Stimulated activated CD4-positive, alpha-beta T cell treated with anti-CD3 and anti-CD28 coated beads, TNF-alpha, amount 100 ng/mL, for 24 hours (primary cell): ENCODE measurements around the gene C11orf91.
"Not testable (repeated sequence)": the region's sequence is repeated elsewhere in the genome, so short reads cannot be mapped to it uniquely, and the experiment has no call there.

Experiments
- DNase-seq, 3 experiments: peaks; one replicate each; pipeline ENCODE4 v3.0.0-alpha.2; 2020; ENCODE audit warnings: low read depth in 3 of 3

C11orf91 gene

DNA sequence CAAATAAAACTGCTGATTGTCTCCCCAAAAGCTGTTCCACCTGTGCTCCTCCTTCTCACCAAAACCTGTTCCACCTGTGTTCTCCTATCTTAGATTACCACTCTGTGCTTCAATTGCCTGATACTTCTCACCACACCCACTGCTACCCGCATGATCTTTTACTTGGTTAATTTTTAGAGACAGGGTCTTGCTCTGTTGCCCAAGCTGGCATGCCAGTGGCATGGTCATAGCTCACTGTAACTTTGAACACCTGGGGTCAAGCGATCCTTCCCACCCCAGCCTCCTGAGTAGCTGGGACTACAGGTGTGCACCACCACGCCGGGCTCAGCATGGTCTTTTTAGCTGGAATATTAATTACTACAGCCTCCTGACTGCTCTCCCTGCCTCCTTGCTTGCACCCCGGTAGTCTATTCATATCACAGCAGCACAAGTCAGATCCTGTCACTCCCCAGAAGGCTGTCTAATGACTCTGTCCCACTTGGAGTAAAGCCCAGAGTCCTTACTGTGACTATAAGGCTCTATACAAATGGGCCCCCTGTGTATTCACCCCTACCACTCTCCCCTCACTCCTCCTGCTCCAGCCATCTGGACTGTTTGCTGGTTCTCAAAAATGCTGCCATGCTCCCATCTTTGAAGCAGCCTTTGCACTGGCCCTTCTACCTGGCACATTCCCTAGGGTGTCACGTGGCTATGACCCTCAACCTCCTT is 3.5 kb downstream of the C11orf91 start:
- DNase-seq: no peak

DNA sequence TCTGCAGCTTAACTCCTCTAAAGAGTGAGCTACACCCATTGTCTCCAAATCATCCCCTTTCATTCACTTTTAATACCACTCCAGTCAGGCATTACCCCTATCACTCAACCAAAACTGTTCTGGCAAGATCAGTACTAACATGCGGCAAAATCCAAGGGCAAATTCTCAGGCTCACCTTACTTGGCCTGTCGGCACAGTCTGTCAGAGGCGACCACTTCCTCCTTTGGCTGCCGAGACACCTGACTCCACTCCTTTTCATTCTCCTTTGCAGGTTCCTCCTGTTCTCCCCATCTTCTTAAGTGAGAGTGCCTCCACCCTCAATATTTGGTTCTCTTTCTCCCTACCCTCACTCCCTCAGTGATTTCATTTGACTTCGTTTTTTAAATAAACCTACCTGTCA is 4.2 kb downstream of the C11orf91 start:
- no peak for DNase-seq

DNA sequence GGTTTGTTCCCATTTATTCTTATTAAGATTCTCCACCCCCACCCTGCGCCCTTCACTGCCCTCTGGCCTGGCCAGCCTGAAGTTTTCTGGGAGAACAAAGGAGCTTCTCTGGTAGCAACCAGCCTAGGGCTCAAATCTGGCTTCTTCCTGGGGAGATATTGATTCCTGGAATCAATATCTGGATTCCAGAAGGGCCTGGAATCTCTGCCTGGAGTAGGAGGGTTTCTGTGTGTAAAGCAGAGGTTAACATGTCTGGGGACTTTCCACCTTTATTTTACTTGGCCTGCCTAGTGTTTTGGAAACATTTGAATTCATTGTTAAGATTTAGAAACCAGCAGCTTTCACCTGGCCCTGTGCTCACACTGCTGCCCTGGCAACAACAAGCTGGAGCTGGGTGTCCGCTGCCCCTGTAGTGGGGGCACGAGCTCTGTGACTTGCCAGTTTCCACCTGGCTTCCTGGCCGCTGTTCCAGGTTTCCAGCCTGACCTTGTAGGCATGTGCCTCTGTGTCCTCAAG is 5.5 kb downstream of the C11orf91 start:
- DNase-seq: no peak

DNA sequence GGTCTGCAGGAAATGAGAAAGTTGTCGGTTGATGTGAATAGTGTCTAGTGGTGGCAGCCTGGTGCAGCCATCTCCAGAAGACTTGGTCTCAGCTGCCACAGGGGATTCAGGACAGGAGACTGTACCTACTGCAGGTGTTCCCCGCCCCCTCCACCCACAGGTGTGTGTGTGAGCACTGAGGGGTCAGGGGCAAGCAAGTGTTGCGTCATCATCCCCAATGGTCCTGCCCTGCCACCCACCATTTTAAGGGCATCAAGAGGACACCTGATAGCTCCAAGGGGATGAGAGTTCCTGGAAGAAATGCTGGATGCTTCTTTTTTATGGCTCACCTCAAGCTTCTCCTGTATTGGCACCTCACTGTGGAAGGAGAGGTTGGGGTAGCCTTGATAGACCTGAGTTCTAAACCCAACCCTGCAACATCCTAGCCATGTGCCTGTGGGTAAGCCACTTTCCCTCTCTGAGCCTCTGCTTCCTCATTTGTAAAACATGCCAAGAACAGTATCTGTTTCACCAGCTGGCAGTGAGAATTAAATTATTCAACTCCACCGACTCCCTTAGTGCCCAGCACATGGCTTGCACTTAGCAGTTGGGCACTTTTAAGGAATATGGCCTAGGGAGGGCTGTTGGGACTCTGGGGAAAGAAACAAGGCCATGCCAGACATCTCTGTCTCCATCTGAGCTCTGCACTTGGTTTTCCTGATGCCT is 6.1 kb downstream of the C11orf91 start:
- no peak for DNase-seq

DNA sequence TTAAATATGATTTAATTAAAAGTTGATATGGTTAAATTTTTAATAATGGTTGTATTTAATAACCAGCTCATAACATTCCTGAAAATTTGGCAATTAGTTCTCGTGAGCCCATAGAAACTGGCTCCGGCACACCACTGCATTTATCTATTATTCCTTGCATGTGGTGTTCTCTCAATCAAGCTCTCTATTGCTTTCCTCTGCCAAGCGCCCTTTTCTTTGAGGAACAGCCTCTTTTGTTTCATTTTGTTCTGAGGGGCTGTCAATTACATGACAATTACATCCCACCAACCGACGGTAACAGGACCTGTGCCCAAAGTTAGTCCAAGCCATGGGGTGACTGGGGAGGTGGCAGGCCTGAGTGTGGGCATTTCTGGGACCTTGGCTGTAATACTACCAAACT is 8.1 kb downstream of the C11orf91 start:
- DNase-seq: no peak

DNA sequence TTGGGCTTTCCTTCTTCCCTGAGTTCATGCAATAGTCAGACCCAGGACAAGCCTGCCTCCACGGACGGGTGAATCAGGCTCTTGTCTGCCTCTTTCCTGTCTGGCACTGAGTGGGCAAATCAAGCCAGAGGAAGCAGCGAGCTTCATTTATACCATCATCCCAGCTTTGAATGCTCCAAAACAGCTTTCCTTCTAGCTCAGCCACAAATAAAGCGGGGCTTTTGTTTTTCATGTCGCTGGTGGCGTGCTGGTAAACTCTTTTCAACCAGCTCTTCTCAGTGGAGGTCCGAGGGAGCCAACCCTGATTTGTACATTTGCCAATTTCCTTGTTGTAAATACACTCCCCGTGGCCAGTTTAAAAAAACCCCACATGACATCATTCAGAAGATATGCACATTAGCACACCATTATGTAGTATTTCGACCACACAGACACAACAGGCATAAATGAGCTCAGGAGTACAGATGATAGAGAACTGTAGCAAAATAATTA is 8.6 kb downstream of the C11orf91 start:
- DNase-seq: no peak

DNA sequence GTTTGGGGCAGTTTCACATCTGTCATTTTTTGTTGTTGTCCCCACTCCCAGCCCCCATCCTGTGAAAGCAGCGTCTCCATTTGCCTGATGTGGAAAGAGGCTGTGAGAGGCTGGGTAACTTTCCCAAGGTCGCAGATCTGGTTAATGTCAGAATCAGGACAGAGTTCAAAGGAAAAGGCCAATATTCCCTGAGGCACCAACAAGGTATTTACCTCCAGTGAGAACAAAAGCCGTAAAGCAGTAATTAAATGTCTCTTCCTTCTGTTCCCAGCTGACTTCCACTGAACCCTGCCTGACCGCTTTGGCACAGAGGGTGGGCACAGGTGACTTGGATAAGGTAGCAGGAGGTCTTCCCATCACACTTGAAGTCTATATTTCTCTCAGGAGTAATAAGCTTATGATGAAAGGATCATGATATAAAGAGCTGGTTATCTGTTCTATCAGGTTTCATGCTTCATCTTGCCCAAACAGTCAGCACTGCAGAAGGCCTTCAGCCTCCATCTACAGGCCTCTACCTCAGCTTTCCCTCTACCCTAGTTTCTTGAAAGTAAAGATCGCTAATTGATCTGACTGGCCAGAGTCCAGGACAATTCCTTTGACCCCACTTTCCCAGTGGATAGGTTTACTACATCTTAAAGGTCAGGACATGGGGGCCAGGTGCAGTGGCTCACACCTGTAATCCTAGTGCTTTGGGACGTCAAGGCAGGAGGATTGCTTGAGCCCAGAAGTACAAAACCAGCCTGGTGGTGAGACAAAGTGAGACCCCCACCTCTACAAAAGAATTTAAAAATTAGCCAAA is 9.4 kb downstream of the C11orf91 start:
- DNase-seq: no peak

DNA sequence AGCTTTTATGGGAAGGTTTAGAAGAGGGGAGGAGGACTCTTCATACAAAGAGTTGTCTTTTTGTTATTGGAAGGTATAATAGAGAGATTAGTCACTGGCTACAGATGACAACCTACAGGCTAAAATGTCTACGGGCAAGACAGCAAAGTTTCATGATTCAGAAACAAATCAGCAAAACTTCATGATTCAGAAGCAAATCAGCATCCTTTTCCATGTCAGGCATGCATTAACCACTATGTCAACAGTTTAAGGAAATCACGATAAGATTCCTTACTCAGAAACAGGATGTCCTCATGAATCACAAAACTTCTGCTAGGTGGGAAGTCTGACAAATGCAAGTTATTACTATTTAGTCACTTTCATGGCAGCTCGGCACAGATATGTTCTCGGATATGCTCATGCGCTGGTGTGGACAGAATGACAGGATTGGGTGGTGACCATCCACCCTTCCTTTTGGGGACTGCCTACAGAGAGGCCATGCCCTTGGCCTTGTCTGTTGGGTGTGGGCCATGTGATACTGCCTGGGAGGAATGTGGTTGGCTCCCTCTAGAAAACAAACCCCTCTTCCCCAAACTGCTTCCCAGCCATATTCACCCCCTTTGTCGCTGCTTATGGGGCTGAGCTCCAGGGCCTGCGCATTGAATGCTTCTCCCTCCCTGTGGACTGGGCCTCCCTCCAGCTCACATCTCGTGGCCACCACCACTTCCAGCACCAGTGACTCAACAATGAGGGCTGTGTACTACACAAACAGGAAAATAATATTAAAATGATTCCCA is 10.1 kb downstream of the C11orf91 start:
- DNase-seq: no peak

DNA sequence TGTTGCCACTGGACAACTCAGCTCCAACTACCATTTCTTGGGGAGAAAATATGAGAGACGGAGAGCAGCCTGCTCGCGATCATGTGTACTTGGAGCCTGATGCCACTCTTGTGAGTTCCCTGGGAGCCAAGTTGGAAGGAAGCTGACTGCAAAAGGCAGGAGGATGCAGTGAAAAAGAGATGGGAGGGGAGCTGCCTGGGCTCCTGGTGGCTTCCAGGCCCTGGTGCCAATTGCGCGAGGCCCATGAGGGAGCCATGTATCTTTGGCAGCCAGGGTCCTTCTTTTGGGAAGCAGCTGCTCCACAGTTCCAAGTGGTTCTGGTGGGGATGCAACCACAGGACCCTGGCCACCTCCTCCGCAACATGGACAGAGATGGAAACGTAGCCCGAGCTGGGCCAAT is 11.1 kb downstream of the C11orf91 start:
- DNase-seq: no peak

DNA sequence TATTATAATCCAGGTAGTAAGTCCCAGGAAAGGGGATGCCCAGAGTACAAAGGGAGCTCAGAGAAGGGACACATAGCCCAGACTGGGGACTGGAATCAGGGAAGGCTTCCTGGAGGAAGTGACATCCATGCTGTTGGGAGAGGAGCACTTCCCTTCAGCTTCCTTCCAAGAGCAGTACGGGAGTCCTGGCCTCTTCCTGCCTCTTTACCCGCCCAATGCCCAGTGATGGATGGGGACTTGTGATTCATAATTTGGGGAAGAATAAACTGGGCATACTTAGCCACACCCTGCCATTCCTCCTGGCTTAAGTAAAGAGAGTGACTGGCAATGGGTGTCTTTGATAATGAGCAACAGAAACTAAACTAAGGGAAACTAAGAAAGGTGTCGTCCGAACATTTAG is 11.5 kb downstream of the C11orf91 start:
- no peak for DNase-seq

DNA sequence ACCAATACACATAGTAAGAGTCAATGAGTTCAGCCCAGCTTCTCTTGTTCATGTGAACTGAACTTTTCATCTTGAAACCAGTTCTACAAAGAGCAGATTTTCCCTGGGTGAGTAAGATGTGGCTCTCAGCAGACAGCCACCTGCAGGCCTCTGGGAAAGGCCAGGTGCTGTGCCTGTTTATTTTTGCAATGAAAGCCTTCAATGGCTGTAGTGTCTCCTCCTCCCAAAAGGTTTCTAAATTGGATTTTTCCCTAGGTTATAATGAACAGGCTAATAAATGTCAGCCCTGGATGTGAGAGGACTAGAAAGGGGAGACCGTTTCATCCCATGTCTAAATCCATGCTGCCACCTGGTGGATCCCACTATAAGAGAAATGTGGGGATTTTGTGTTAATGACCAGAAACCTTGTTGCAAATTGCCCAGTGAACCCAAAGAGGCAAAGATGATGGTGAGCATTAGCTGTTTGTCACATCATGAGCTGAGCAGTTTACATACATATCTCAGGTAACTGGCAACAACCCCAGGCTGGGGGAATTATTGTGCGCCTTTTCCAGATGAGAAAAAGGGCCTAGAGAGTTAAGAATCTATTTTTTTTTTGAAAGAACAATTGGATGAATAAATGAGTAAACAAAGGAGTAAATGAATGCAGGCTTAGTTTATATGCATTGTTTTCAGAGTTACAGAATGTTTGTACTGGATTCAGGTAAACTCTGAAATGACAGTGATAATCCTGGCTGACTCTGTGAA is 12.7 kb downstream of the C11orf91 start:
- DNase-seq: no peak

DNA sequence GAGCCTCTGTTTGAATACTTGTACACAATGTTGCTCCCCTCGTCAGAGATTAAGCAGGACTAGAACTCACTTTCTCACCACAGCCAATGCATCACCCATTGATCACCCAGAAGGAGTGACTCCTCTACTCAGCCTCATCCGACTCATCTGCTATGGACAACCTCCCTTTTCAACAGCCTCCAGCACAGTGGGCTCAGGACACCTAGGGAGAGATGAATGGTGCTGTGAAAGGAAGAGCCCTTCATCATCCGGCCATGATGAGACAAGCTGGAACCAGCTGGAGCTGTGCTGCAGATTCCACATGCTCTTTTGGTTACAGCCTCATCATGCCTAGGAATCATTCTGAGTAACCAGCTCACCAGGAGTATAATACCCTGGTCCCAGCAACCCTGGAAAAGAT is 15.5 kb downstream of the C11orf91 start:
- DNase-seq: no peak

DNA sequence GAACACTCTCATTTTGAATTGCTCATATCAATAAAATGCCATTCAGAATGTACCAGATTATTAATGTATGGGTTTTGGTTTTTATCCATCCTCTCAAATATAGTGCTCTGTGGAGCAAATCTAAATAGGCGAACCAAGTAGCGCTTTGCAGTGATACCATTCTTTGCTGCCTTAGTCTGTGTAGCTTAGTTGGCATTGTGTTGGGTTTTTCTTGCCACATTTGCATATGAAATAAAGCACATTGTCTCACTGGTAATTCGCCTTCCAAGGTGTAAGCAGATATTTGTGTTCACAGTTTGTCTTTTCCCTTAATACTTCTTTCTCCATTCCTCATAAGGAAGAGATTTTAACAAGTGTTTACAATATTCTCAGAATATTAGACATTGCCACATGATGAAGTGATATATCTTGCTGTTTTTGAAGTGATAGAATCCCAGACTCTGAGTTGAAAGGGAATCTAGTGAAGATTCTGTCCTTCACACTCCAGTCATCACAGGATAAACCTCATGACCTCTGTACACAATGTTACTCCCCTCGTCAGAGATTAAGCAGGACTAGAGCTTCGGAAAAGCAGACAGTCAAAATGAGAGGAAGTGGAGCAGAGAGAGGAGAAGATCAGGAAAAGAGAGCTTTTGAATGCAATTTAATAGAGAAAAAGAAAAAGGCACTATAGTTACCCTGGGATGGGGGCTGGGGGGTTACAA is 16.5 kb downstream of the C11orf91 start:
- DNase-seq: no peak

DNA sequence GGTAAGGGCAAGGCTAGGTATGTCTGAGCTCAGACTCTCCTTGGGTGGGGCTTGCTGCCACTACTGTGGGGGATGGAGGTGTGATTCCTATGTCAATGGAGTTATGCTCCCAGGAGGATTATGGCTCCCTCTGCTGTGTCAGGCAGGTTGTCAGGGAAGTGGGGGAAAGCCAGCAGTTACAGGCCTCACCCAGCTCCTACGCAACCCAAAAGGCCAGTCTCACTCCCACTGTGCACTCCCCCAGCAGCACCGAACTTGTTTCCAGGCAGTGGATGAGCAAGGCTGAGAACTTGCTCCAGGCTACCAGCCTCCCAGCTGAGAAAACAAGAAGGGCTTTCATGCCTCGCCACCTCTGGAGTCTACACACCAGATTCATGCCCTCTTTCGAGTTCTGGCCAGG is 18.2 kb downstream of the C11orf91 start:
- DNase-seq: no peak

DNA sequence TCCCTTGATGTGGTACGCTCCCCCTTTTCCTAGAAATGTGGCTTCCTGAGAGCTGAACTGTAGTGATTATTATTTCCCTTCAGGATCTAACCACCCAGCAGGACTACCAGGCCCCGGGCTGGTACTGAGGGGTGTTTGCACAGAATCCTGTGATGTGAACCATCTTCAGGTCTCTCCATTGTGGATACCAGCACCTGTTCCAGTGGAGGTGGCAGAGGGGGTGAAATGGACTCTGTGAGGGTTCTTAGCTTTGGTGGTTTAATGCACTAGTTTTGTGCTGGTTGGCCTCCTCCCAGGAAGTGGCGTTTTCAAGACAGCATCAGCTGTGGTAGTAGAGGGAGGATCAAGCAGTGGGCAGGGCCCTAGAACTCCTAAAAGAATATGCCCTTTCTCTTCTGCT is 18.6 kb downstream of the C11orf91 start:
- no peak for DNase-seq

DNA sequence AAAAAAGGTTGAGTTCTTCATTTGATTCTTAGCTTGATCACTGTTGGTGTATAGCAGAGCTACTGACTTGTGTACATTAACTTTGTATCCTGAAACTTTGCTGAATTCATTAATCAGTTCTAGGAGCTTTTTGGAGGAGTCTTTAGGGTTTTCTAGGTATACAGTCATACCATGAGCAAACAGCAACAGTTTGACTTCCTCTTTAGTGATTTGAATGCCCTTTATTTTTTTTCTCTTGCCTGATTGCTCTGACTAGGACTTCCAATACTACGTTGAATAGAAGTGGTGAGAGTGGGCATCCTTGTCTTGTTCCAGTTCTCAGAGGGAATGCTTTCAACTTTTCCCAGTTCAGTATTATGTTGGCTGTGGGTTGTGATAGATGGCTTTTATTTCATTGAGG is 22.0 kb downstream of the C11orf91 start:
- not testable (repeated sequence) for DNase-seq

DNA sequence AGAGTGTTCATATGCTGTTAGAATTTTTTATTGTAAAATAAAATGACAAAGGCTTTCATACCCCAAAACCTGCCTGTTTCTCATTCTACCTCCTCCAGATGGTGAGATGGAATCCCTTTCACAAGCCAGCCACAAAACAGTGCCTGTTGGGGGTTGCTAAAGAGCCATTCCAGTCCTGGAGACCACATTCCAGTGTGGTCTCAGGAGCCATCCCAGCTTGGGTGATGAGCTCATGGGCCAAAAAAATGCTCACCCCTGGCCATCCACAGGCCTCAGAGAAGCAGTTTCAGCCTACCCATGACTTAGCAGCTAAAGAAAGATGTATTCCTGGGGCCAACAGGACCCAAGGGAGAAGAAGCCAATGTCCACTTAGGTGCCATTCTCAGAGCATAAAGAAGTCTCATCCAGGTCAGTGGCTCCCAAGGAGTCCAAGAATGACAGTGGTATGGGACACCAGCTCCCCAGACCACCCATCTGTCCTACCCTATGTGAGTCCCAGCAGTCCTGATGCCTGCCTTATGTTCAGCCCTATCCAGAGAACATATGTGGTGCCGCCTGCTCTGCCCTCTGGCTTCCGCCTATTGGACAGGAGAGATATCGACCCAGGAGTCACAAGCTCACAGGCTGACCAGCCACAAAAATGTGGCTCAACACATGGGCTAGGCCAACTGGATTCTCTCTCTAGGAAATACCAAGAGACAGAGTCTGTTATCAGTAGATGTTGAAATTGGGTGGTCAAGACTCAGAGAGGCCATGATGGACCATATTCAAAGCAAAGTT is 26.4 kb downstream of the C11orf91 start:
- DNase-seq: no peak

DNA sequence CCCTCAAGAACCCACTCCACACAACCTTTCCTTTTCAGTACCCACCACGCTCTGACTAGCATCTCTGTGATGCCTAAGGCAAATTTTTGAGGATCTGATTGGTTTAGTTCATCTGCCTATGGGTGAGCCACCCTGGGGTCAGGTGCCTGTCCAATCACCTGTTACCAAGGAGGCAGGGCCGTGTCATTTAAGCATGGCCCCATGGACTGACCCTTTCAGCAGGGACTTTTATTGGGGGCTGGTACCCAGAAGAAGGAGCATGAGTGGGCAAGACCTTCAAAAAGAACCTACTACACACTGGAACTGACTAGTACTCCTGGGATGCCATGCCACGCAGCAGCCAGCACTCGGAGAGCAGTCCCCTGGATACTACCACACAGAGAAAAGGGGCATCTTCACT is 28.4 kb downstream of the C11orf91 start:
- DNase-seq: no peak

DNA sequence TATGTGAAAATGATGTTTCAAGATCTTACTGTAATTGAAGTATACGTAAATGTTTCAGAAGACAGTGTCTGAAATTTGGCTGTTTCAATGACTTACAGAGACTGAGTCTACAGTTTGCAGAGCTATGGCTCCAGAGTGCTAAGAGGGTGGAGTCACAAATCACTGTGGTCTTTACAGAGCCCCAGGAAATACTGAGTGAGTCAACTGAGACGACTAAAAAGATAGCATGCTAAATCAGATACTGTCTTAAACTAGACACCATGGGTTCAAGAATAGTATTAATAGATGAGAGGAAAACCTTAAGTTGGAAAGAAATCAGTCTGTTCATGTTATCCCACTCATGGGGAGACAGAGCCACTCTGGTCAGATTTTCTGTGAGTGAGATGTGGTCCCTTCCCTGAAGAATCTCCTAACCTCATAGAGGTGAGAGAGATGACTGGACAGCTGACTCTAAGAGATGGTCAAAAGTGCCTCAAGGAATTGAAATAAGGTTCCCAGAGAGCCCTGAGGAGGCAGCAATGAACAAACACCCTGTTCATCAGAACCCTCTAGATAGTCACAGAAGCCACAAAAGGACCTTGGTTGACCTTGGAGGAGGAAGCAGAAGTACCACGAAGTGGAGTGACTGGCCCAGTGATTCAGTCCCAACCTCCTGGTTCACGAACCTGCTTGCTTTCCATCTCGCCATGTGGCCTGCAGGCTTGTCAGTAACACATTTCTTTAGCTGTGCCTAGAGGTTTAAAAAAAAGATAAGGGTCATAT is 30.2 kb downstream of the C11orf91 start:
- no peak for DNase-seq
